ENCODE data around the gene NCAM2. TPM values are rescaled to one million over a fixed set of nuclear protein-coding genes. Genes with fewer than 3 reads are reported as not detected.

The NCAM2 gene
- total and polyA plus RNA-seq, 2 donors (not counting 3 experiments of a cell fraction or from before 2014, with no cell fraction given): 0.11 to 0.27 TPM

GRCh38 chr21:21097466-21097865 lies 99.3 kb downstream of the NCAM2 start:
- Histone ChIP-seq H3K4me2 (ENCODE audit: insufficient read depth, low read length) (no peak overlapping the region), H3K9ac (replicated peaks; ENCODE audit: extremely low read depth, insufficient read depth, low read length) (no peak overlapping the region), H3K79me2 (ENCODE audit: control insufficient read depth, insufficient read depth, low read length) (no peaks in the 10 kb centered on the region), H2AFZ (ENCODE audit: low read depth, low read length) (no peak overlapping the region), H3K9me1 (replicated peaks; ENCODE audit: control insufficient read depth, extremely low read depth, insufficient read depth, low read length) (no peaks in the 10 kb centered on the region), H4K20me1 (replicated peaks; ENCODE audit: control insufficient read depth, extremely low read depth, insufficient read depth, low read length) (no peaks in the 10 kb centered on the region), H3K36me3 (ENCODE audit: control insufficient read depth in 2 of 2, extremely low read depth in 1 of 2, insufficient read depth in 2 of 2, low read length in 2 of 2) (no peaks in the 10 kb centered on the region), H3K9me3 (replicated peaks; ENCODE audit: control insufficient read depth, insufficient read depth, low read length) (no peaks in the 10 kb centered on the region), H3K27me3 (ENCODE audit: control insufficient read depth in 2 of 2, insufficient read depth in 2 of 2, low read length in 2 of 2) (no peaks in the 10 kb centered on the region), H3K4me3 (replicated peaks in 1 of 3; ENCODE audit: insufficient read depth in 1 of 3, low read depth in 1 of 3, low read length in 3 of 3) (no peak overlapping the region), H3K27ac (ENCODE audit: insufficient read depth, low read depth, low read length) (no peak overlapping the region), H3K4me1 (ENCODE audit: control insufficient read depth, extremely low read depth, insufficient read depth, low read length) (no peaks in the 10 kb centered on the region)
- intact Hi-C loops (cut with micrococcal nuclease) (no loop called here), dilution Hi-C loops (cut with MboI; ENCODE audit: extremely low pct_ligation_motif_present, low sequenced_read_pairs) (no loop called here)
- CTCF ChIA-PET: no interaction called here
- no TSS peak for BruUV-seq (replicated peaks)
- DNase-seq (ENCODE audit: low read depth, low spot score) (no peak), FAIRE-seq (no peak)
- TF ChIP-seq MYC (IDR thresholded peaks at IDR 0.05; ENCODE audit: low read depth, low read length) (no peak), POLR2A (IDR thresholded peaks at IDR 0.05; ENCODE audit: low read depth, low read length) (no peak), JUN (IDR thresholded peaks at IDR 0.05; ENCODE audit: borderline replicate concordance, insufficient read depth, insufficient read length, low read depth) (no peak), GATA2 (IDR thresholded peaks at IDR 0.05; ENCODE audit: insufficient read depth, insufficient read length, low read depth, low read length) (no peak), CTCF (IDR thresholded peaks at IDR 0.05; ENCODE audit: extremely low read depth in 1 of 2, insufficient read depth in 1 of 2, low read depth in 1 of 2, low read length in 2 of 2) (no peak), FOS (IDR thresholded peaks at IDR 0.05; ENCODE audit: borderline replicate concordance, insufficient read depth, low read length) (no peak), MAX (IDR thresholded peaks at IDR 0.05; ENCODE audit: insufficient read depth, insufficient read length) (no peak), EZH2 (IDR thresholded peaks at IDR 0.05; ENCODE audit: borderline replicate concordance, low read depth, low read length, severe bottlenecking) (no peak), POLR2AphosphoS5 (IDR thresholded peaks at IDR 0.05; ENCODE audit: insufficient read depth, low read depth, low read length) (no peak)
- POLR2A ChIA-PET: no interaction called here
